ENCODE measurements around the gene LLGL2.
"Not testable (repeated sequence)": the region's sequence is repeated elsewhere in the genome, so short reads cannot be mapped to it uniquely, and the experiment has no call there.

The LLGL2 gene

GRCh38 chr17:75590849-75591721, 65.6 kb downstream of the LLGL2 start:
- no peak for DNase-seq (ENCODE audit: low read depth in 2 of 2)

- DNase-seq (ENCODE audit: low read depth in 2 of 2), result no peak
Measured at GRCh38 chr17:75591722-75592302, 66.3 kb downstream of the LLGL2 start.

- DNase-seq (ENCODE audit: low read depth in 2 of 2), result no peak
Measured at GRCh38 chr17:75592348-75593020, 67.0 kb downstream of the LLGL2 start.

- DNase-seq (ENCODE audit: low read depth in 2 of 2), result not testable (repeated sequence)
Measured at GRCh38 chr17:75593430-75593829, 67.9 kb downstream of the LLGL2 start.

- DNase-seq (ENCODE audit: low read depth in 2 of 2), result no peak
Measured at GRCh38 chr17:75594499-75595283, 69.2 kb downstream of the LLGL2 start.

- DNase-seq (ENCODE audit: low read depth in 2 of 2), result no peak
Measured at GRCh38 chr17:75595284-75595919, 69.9 kb downstream of the LLGL2 start.

GRCh38 chr17:75595920-75596313, 70.4 kb downstream of the LLGL2 start:
- no peak for DNase-seq (ENCODE audit: low read depth in 2 of 2)

GRCh38 chr17:75596320-75597087, 71.0 kb downstream of the LLGL2 start:
- no peak for DNase-seq (ENCODE audit: low read depth in 2 of 2)

GRCh38 chr17:75601057-75601987, 75.8 kb downstream of the LLGL2 start:
- DNase-seq (ENCODE audit: low read depth in 2 of 2), result peak in 1 of 2 donors; percentile 45

GRCh38 chr17:75602644-75603043, 77.1 kb downstream of the LLGL2 start:
- no peak for DNase-seq (ENCODE audit: low read depth in 2 of 2)

GRCh38 chr17:75603123-75603522, 77.6 kb downstream of the LLGL2 start:
- DNase-seq (ENCODE audit: low read depth in 2 of 2), result no peak

- no peak for DNase-seq (ENCODE audit: low read depth in 2 of 2)
Measured at GRCh38 chr17:75604034-75604695, 78.7 kb downstream of the LLGL2 start.

- DNase-seq (ENCODE audit: low read depth in 2 of 2), result no peak
Measured at GRCh38 chr17:75605790-75606189, 80.3 kb downstream of the LLGL2 start.

GRCh38 chr17:75607086-75607485, 81.6 kb downstream of the LLGL2 start:
- DNase-seq (ENCODE audit: low read depth in 2 of 2), result no peak

- DNase-seq (ENCODE audit: low read depth in 2 of 2), result no peak
Measured at GRCh38 chr17:75610103-75610984, 84.8 kb downstream of the LLGL2 start.

- no peak for DNase-seq (ENCODE audit: low read depth in 2 of 2)
Measured at GRCh38 chr17:75611851-75612429, 86.4 kb downstream of the LLGL2 start.

GRCh38 chr17:75612906-75613626, 87.6 kb downstream of the LLGL2 start:
- DNase-seq (ENCODE audit: low read depth in 2 of 2), result no peak
